ENCODE results near the gene GOLM1. TPM values are rescaled to one million over a fixed set of nuclear protein-coding genes. Genes with fewer than 3 reads are reported as not detected.

The GOLM1 gene
- total and polyA plus RNA-seq, 2 of the 13 experiments (the other 11 are each of a cell fraction or from before 2014, with no cell fraction given) = 0.20 to 0.30 TPM

GRCh38 chr9:86134361-86134760, 35.0 kb upstream of the GOLM1 start (continued):
- TF ChIP-seq ZNF577 (CRISPR knock-in tag; IDR thresholded peaks at IDR 0.05; ENCODE audit: borderline replicate concordance, low read depth) (no peak), HDAC2 (CRISPR knock-in tag; IDR thresholded peaks at IDR 0.05) (no peak), ZNF883 (CRISPR knock-in tag; IDR thresholded peaks at IDR 0.05; ENCODE audit: not compliant biosample characterization) (no peak), FOXK2 (IDR thresholded peaks at IDR 0.05) (no peak), ZSCAN5A (CRISPR knock-in tag; IDR thresholded peaks at IDR 0.05; ENCODE audit: borderline replicate concordance) (no peak), ZNF317 (CRISPR knock-in tag; IDR thresholded peaks at IDR 0.05) (no peak)

GRCh38 chr9:86128235-86128822, 29.0 kb upstream of the GOLM1 start:
- Histone ChIP-seq H3K9me3 (ENCODE audit: low read length) (no peaks in the 10 kb centered on the region), H2AFZ (ENCODE audit: low read length) (no peak overlapping the region), H3K4me3 (replicated peaks in 1 of 3; ENCODE audit: insufficient read depth in 1 of 3, low read depth in 2 of 3, low read length in 3 of 3) (no peak overlapping the region), H3K9ac (ENCODE audit: insufficient read depth, low read depth, low read length) (no peak overlapping the region), H3K4me1 (ENCODE audit: insufficient read depth, low read length) (peaks cover 12% of the 10 kb centered on the region), H3K79me2 (ENCODE audit: insufficient read depth, low read length) (no peaks in the 10 kb centered on the region), H3K27ac (ENCODE audit: extremely low read length, insufficient read depth, low read length) (no peak overlapping the region), H3K27me3 (ENCODE audit: control insufficient read depth in 1 of 2, insufficient read depth in 2 of 2, low read length in 2 of 2) (peaks cover 5 to 28% of the 10 kb centered on the region in 2 experiments; a peak in 4 of 5 replicates), H3K36me3 (replicated peaks in 1 of 2; ENCODE audit: control insufficient read depth in 1 of 2, insufficient read depth in 2 of 2, low read length in 2 of 2) (no peaks in the 10 kb centered on the region), H4K20me1 (ENCODE audit: insufficient read depth, low read length) (no peaks in the 10 kb centered on the region), H3K4me2 (ENCODE audit: low read depth, low read length) (no peak overlapping the region)
- in situ Hi-C loops (cut with HindIII; ENCODE audit: extremely low pct_ligation_motif_present, low pct_unique_long_range_greater_than_20kb) (no loop called here), intact Hi-C loops (cut with micrococcal nuclease; ENCODE audit: unreplicated experiment) (no loop called here)
- no peak for FAIRE-seq
- no TSS peak for BruUV-seq (replicated peaks)
- ChIA-PET POLR2A (no interaction called here), CTCF (ENCODE audit: low intra/inter-chr PET ratio, low total read pairs) (no interaction called here)
- ATAC-seq = no peak
- peak; percentile 53 to 72 for TF ChIP-seq MAFK (conservative IDR thresholded peaks at IDR 0.05 in 1 of 2, IDR thresholded peaks at IDR 0.05 in 1 of 2; ENCODE audit: low read length in 2 of 2)
- TF ChIP-seq ZZZ3 (CRISPR knock-in tag; IDR thresholded peaks at IDR 0.05; ENCODE audit: borderline replicate concordance) = no peak
- TF ChIP-seq MAFF (IDR thresholded peaks at IDR 0.05; ENCODE audit: low read depth, low read length) = peak; percentile 64
- TF ChIP-seq NR3C1 (CRISPR knock-in tag; IDR thresholded peaks at IDR 0.05) = no peak
- DNase-seq (ENCODE audit: low spot score) = no peak
- 38% methylated on average over 4 of the region's 4 CpGs for WGBS (ENCODE audit: low lambda C conversion rate)
